Heart right ventricle (tissue), 16 donors: ENCODE measurements around the gene PAQR5. TPM values are rescaled to one million over a fixed set of nuclear protein-coding genes. Genes with fewer than 3 reads are reported as not detected.

Experiments used
- ATAC-seq, 8 donors: fragments of 200-7000 bp; cut with Tn5 transposase; one replicate each; pipeline ENCODE4 v1.9.1; 2020; ENCODE audit warnings: mild to moderate bottlenecking in 8 of 8, moderate library complexity in 8 of 8, moderate number of reproducible peaks in 1 of 8
- DNase-seq, 2 donors: peaks; one replicate each; pipeline ENCODE4 v3.0.0-alpha.2; 2020
- H3K27ac ChIP-seq, 10 donors: fragments of 200-600 bp; sonication (generic) in 2 of 10; one replicate each; pipeline versions ENCODE4 v1.5.0 to v1.8.0; 2020 to 2022; ENCODE audit warnings: mild to moderate bottlenecking in 3 of 10
- H3K27me3 ChIP-seq, 7 donors: fragments of 200-600 bp; one replicate each; pipeline ENCODE4 v1.8.0; 2021 to 2022; ENCODE audit warnings: mild to moderate bottlenecking in 2 of 7
- H3K36me3 ChIP-seq, 9 donors: fragments of 200-600 bp; sonication (generic) in 1 of 9; one replicate each; pipeline versions ENCODE4 v1.5.0 to v1.8.0; 2020 to 2022; ENCODE audit warnings: mild to moderate bottlenecking in 2 of 9
- H3K4me1 ChIP-seq, 9 donors: fragments of 200-600 bp; sonication (generic) in 1 of 9; one replicate each; pipeline versions ENCODE4 v1.5.0 to v1.8.0; 2020 to 2022; ENCODE audit warnings: mild to moderate bottlenecking in 4 of 9
- H3K4me3 ChIP-seq, 10 donors: fragments of 200-600 bp; sonication (generic) in 2 of 10; one replicate each; pipeline versions ENCODE4 v1.5.0 to v1.8.0; 2020 to 2022; ENCODE audit warnings: mild to moderate bottlenecking in 7 of 10, moderate library complexity in 2 of 10
- H3K9me3 ChIP-seq, 11 donors: fragments of 200-600 bp in 10 of 11; sonication (generic) in 2 of 11; one replicate each; pipeline versions ENCODE4 v1.5.0 to v1.8.0; 2013 to 2022; ENCODE audit warnings: mild to moderate bottlenecking in 2 of 11, control low read depth in 1 of 11, moderate library complexity in 1 of 11
- WGBS, 2 donors: extraction: QIAGEN DNeasy Blood & Tissue Kit; methylation state at CpG; one replicate each; pipeline ENCODE4 v1.1.7; 2013; ENCODE audit warnings: inconsistent platforms in 1 of 2; 5-methylcytosine and 5-hydroxymethylcytosine counted together
- intact Hi-C, 10 donors: fragments of 100-400 bp; cut with DNase I; formaldehyde crosslinking; loops; one replicate each; pipeline versions ENCODE4 v1.11.1 to v1.14.2; 2022
- polyA plus RNA-seq, 2 donors: library from polyadenylated mRNA; stranded (reverse); fragments of 200-250 nt; gene quantifications; one replicate each; pipeline ENCODE4 v1.2.3, GENCODE V29; 2013
- total RNA-seq, 10 donors: library from RNA; stranded (reverse); fragmentation: NEBNext Ultra II Directional in 3 of 10; extraction: Animal tissue kit (Norgen Biotek cat#: 25700) in 3 of 10; gene quantifications; one replicate each; pipeline versions ENCODE4 v1.2.1 to v1.2.4, GENCODE V29; 2021 to 2023
- TF ChIP-seq, protein P1 (sequence below), 9 donors: fragments of 200-600 bp; sonication (generic) in 2 of 9; IDR thresholded peaks; one replicate each; pipeline versions ENCODE4 v1.5.0 to v1.8.0; 2021 to 2022; ENCODE audit warnings: antibody characterized with exemption in 9 of 9, mild to moderate bottlenecking in 5 of 9, moderate library complexity in 1 of 9
- donor health status: Arrhythmogenic right ventricular cardiomyopathy.
- donor health status: ischemic (EF 13 %, LVEDD 7.1; RV severe dilation, severe dysfunction).
- donor health status: healthy with polysubstance abuse.
- donor health status: DM: no; HTN: yes; CAD: no.
- donor health status: DM: no; HTN: no; CAD: no.
- donor health status: ischemic (EF 25% LVEDD 6.9; RV normal size, moderate dysfunction).
- donor health status: ischemic (EF 25% LVEDD 5.7; RV mildly dilated, moderate dysfunction).
- donor health status: healthy.
- donor health status: DM: yes; HTN: yes; CAD: no.
- donor health status: Ischemic cardiomyopathy.
- donor health status: ischemic (EF 35%, LVEDD 5.7; RV mildly dilated, moderate dysfunction).
- donor health status: nonischemic (EF 11% LVEDD 7.7; RV severe dilation, severe dysfunction).
- donor health status: DM: yes; HTN: yes; CAD: no.
- donor health status: PGD.
- donor health status: ischemic (EF 29% LVEDD 5.4; RV normal size, mild dysfunction).
- donor health status: nonischemic (EF 23%, LVEDD 6.1; RV moderate dilation, normal function).

Gene PAQR5
- total and polyA plus RNA-seq, 12 donors, result 0.32 to 1.0 (median 0.60) TPM

- Histone ChIP-seq H3K4me3 (no peak overlapping the region), H3K27me3 (no peaks in the 10 kb centered on the region), H3K4me1 (peaks cover 0 to 9% (median 0%) of the 10 kb centered on the region in 9 donors), H3K27ac (no peak overlapping the region), H3K36me3 (no peaks in the 10 kb centered on the region), H3K9me3 (no peaks in the 10 kb centered on the region)
- intact Hi-C loops, result no loop called here
- 81 to 87% methylated on average over 2 of the region's 2 CpGs for WGBS, 2 donors
- TF ChIP-seq, protein P1, sequence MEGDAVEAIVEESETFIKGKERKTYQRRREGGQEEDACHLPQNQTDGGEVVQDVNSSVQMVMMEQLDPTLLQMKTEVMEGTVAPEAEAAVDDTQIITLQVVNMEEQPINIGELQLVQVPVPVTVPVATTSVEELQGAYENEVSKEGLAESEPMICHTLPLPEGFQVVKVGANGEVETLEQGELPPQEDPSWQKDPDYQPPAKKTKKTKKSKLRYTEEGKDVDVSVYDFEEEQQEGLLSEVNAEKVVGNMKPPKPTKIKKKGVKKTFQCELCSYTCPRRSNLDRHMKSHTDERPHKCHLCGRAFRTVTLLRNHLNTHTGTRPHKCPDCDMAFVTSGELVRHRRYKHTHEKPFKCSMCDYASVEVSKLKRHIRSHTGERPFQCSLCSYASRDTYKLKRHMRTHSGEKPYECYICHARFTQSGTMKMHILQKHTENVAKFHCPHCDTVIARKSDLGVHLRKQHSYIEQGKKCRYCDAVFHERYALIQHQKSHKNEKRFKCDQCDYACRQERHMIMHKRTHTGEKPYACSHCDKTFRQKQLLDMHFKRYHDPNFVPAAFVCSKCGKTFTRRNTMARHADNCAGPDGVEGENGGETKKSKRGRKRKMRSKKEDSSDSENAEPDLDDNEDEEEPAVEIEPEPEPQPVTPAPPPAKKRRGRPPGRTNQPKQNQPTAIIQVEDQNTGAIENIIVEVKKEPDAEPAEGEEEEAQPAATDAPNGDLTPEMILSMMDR (IDR thresholded peaks at IDR 0.05), result no peak
- ATAC-seq (no peak), DNase-seq (no peak)
These were observed 45.5 kb downstream of the PAQR5 start for GRCh38 chr15:69344238-69344637.

DNA sequence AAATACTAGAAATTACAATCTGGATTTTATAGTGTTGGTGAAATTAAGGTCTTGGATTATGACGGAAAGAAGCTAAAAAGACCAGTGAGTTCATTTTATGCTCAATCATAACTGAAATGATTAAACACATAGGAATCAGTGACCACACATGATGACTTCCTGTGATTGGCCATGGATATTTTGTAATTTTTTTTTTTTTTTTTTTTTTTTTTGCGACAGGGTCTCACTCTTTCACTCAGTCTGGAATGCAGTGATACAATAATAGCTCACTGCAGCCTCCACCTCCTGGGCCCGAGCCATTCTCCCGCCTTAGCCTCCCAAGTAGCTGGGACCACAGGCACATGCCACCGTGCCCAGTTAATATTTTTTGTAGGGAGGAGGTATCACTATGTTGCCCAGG lies 47.4 kb downstream of the PAQR5 start:
- no peak overlapping the region for H3K4me3 ChIP-seq
- H3K9me3 ChIP-seq, result no peaks in the 10 kb centered on the region
- no peaks in the 10 kb centered on the region for H3K27me3 ChIP-seq
- 82 to 89% methylated on average over 5 of the region's 5 CpGs for WGBS, 2 donors
- H3K4me1 ChIP-seq, result peaks cover 0 to 9% (median 0%) of the 10 kb centered on the region in 9 donors
- intact Hi-C loops, result no loop called here
- no peak overlapping the region for H3K27ac ChIP-seq
- DNase-seq (no peak), ATAC-seq (no peak)
- H3K36me3 ChIP-seq, result no peaks in the 10 kb centered on the region
- TF ChIP-seq, protein P1 (IDR thresholded peaks at IDR 0.05), result no peak

GRCh38 chr15:69351333-69351732 lies 52.6 kb downstream of the PAQR5 start:
- TF ChIP-seq, protein P1 (IDR thresholded peaks at IDR 0.05), result no peak
- ATAC-seq, result no peak
- H3K4me1 ChIP-seq, result peaks cover 0 to 4% (median 0%) of the 10 kb centered on the region in 9 donors
- no peak overlapping the region for H3K27ac ChIP-seq
- no peak overlapping the region for H3K4me3 ChIP-seq
- WGBS, 2 donors, result 85 to 96% methylated on average over 4 of the region's 4 CpGs
- no peaks in the 10 kb centered on the region for H3K36me3 ChIP-seq
- no peak for DNase-seq
- no peaks in the 10 kb centered on the region for H3K9me3 ChIP-seq
- intact Hi-C loops, result no loop called here
- no peaks in the 10 kb centered on the region for H3K27me3 ChIP-seq

DNA sequence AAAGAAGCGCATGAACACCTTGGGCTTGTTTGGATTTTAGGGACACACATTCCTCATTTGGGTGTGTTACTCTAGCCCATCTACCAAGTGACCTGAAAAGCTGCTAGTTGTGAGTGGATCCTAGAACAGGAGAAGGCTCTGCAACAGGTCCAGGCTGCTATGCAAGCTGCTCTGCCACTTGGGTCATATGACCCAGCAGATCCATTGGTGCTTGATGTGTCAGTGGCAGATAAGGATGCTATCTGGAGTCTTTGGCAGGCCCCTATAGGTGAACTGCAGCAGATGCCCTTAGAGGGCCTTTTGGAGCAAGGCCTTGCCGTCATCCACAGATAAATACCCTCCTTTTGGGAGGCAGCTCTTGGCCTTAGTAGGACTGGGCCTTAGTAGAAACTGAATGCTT lies 53.2 kb downstream of the PAQR5 start:
- 65 to 75% methylated on average over 2 of the region's 2 CpGs for WGBS, 2 donors
- no peak overlapping the region for H3K27ac ChIP-seq
- no peaks in the 10 kb centered on the region for H3K27me3 ChIP-seq
- H3K9me3 ChIP-seq, result no peaks in the 10 kb centered on the region
- no peaks in the 10 kb centered on the region for H3K36me3 ChIP-seq
- ATAC-seq (peak in 1 of 8 donors; percentile 49), DNase-seq (no peak)
- H3K4me3 ChIP-seq, result no peak overlapping the region
- peaks cover 0 to 4% (median 0%) of the 10 kb centered on the region in 9 donors for H3K4me1 ChIP-seq
- TF ChIP-seq, protein P1 (IDR thresholded peaks at IDR 0.05), result no peak
- intact Hi-C loops, result no loop called here
